ENCODE results near the gene RASGEF1C.

The RASGEF1C gene

DNA sequence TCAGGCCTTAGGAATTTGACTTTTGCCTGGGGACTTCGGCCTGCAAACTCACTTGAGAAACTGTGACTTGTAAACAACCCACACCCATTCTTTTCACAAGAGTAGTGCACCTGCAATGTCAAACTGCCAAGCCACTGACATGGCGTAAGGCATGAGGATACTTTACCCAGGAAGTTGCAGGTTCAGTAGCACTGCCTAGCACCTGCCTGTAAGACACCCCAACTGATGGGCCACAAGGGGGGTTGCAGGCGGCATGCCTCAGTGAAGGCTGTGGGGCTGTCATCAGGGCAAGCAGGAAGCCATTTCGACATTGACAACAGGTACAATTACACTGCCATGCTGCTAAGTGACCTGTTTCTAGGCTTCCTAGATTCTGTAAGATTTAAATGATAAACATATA, 41.3 kb upstream of the RASGEF1C start:
- Histone ChIP-seq H3K27me3 (ENCODE audit: insufficient read depth, poor library complexity, severe bottlenecking) (no peaks in the 10 kb centered on the region), H3K27ac (replicated peaks) (peak overlapping the region; percentile 40), H3K4me3 (replicated peaks; ENCODE audit: insufficient read depth, low read length) (no peak overlapping the region)
- DNase-seq (ENCODE audit: low read depth in 1 of 2, low spot score in 1 of 2): peak in 1 of 2 experiments; percentile 44
- TF ChIP-seq GABPA (IDR thresholded peaks at IDR 0.05; ENCODE audit: low read depth) (no peak), SPI1 (IDR thresholded peaks at IDR 0.05; ENCODE audit: borderline replicate concordance, low read depth) (no peak), POLR2AphosphoS5 (IDR thresholded peaks at IDR 0.05; ENCODE audit: low read depth) (no peak)
- TF ChIP-seq, protein P1, sequence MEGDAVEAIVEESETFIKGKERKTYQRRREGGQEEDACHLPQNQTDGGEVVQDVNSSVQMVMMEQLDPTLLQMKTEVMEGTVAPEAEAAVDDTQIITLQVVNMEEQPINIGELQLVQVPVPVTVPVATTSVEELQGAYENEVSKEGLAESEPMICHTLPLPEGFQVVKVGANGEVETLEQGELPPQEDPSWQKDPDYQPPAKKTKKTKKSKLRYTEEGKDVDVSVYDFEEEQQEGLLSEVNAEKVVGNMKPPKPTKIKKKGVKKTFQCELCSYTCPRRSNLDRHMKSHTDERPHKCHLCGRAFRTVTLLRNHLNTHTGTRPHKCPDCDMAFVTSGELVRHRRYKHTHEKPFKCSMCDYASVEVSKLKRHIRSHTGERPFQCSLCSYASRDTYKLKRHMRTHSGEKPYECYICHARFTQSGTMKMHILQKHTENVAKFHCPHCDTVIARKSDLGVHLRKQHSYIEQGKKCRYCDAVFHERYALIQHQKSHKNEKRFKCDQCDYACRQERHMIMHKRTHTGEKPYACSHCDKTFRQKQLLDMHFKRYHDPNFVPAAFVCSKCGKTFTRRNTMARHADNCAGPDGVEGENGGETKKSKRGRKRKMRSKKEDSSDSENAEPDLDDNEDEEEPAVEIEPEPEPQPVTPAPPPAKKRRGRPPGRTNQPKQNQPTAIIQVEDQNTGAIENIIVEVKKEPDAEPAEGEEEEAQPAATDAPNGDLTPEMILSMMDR (IDR thresholded peaks at IDR 0.05; ENCODE audit: insufficient read depth, low read length): no peak
- TF ChIP-seq, protein P2, sequence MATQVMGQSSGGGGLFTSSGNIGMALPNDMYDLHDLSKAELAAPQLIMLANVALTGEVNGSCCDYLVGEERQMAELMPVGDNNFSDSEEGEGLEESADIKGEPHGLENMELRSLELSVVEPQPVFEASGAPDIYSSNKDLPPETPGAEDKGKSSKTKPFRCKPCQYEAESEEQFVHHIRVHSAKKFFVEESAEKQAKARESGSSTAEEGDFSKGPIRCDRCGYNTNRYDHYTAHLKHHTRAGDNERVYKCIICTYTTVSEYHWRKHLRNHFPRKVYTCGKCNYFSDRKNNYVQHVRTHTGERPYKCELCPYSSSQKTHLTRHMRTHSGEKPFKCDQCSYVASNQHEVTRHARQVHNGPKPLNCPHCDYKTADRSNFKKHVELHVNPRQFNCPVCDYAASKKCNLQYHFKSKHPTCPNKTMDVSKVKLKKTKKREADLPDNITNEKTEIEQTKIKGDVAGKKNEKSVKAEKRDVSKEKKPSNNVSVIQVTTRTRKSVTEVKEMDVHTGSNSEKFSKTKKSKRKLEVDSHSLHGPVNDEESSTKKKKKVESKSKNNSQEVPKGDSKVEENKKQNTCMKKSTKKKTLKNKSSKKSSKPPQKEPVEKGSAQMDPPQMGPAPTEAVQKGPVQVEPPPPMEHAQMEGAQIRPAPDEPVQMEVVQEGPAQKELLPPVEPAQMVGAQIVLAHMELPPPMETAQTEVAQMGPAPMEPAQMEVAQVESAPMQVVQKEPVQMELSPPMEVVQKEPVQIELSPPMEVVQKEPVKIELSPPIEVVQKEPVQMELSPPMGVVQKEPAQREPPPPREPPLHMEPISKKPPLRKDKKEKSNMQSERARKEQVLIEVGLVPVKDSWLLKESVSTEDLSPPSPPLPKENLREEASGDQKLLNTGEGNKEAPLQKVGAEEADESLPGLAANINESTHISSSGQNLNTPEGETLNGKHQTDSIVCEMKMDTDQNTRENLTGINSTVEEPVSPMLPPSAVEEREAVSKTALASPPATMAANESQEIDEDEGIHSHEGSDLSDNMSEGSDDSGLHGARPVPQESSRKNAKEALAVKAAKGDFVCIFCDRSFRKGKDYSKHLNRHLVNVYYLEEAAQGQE (IDR thresholded peaks at IDR 0.05; ENCODE audit: insufficient replicate concordance, low read depth): no peak

DNA sequence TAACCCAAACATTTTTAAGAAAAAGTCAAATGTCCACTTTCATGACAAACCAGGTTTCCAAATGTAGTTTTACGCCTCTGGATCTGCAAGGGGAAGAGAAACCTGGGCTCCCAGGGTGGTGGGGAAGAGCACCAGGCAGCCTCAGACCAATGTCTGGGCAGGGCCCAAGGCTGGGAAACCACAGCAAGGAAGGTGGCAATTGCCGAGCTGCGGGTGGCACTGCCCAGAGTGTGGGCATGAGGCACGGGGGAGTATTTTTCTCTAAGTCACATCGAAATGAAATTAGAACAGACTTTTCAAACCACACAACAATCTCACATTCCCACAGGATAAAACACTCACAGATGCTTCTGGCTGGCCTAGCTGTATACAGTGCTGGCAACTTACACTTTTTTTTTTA, 32.6 kb upstream of the RASGEF1C start:
- no peak overlapping the region for H3K27ac ChIP-seq (replicated peaks)
- H3K27me3 ChIP-seq (ENCODE audit: insufficient read depth, poor library complexity, severe bottlenecking): no peaks in the 10 kb centered on the region
- TF ChIP-seq, protein P2 (IDR thresholded peaks at IDR 0.05; ENCODE audit: insufficient replicate concordance, low read depth): no peak
- TF ChIP-seq POLR2AphosphoS5 (IDR thresholded peaks at IDR 0.05; ENCODE audit: low read depth) (no peak), SPI1 (IDR thresholded peaks at IDR 0.05; ENCODE audit: borderline replicate concordance, low read depth) (no peak), GABPA (IDR thresholded peaks at IDR 0.05; ENCODE audit: low read depth) (no peak)
- TF ChIP-seq, protein P1 (IDR thresholded peaks at IDR 0.05; ENCODE audit: insufficient read depth, low read length): no peak
- H3K4me3 ChIP-seq (replicated peaks; ENCODE audit: insufficient read depth, low read length): no peak overlapping the region
- no peak for DNase-seq (ENCODE audit: low read depth in 1 of 2, low spot score in 1 of 2)

DNA sequence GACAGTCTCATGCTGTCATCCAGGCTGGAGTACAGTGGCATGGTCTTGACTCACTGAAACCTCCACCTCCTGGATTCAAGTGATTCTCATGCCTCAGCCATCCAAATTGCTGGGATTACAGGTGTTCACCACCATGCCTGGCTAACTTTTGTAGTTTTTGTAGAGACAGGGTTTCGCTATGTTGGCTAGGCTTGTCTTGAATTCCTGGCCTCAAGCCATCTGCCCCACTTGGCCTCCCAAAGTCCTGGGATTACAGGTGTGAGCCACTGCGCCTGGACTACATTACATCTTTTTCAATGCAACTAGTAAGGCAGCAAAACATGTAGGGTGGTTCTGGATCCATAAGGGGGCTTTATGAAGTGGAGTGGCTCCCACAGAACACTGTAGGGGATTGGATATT, 29.6 kb upstream of the RASGEF1C start:
- H3K27ac ChIP-seq (replicated peaks): no peak overlapping the region
- no peak overlapping the region for H3K4me3 ChIP-seq (replicated peaks; ENCODE audit: insufficient read depth, low read length)
- DNase-seq (ENCODE audit: low read depth in 1 of 2, low spot score in 1 of 2): no peak
- H3K27me3 ChIP-seq (ENCODE audit: insufficient read depth, poor library complexity, severe bottlenecking): no peaks in the 10 kb centered on the region
- TF ChIP-seq, protein P1 (IDR thresholded peaks at IDR 0.05; ENCODE audit: insufficient read depth, low read length): no peak
- no peak for TF ChIP-seq GABPA (IDR thresholded peaks at IDR 0.05; ENCODE audit: low read depth)

DNA sequence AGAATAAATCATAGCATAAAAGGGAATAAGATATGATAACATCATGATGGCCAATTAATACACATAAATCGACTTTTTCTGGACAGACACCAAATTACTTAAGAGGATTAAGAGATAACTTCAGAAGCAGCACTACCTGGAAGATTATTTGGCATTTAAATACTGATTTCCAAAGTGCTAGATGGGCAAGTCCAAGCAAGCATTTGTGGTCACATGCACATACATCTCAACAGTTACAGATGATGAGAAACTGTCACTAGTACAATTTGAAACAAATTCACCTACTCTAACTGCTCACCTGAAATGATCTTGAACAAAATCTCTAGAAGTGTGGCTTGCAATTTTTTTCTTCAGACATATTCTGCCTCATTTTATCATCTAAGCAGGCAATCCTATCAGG, 26.8 kb upstream of the RASGEF1C start:
- TF ChIP-seq GABPA (IDR thresholded peaks at IDR 0.05; ENCODE audit: low read depth) (no peak), POLR2AphosphoS5 (IDR thresholded peaks at IDR 0.05; ENCODE audit: low read depth) (no peak), SPI1 (IDR thresholded peaks at IDR 0.05; ENCODE audit: borderline replicate concordance, low read depth) (no peak)
- TF ChIP-seq, protein P1 (IDR thresholded peaks at IDR 0.05; ENCODE audit: insufficient read depth, low read length): no peak
- TF ChIP-seq, protein P2 (IDR thresholded peaks at IDR 0.05; ENCODE audit: insufficient replicate concordance, low read depth): no peak
- Histone ChIP-seq H3K27me3 (ENCODE audit: insufficient read depth, poor library complexity, severe bottlenecking) (no peaks in the 10 kb centered on the region), H3K4me3 (replicated peaks; ENCODE audit: insufficient read depth, low read length) (no peak overlapping the region), H3K27ac (replicated peaks) (no peak overlapping the region)
- no peak for DNase-seq (ENCODE audit: low read depth in 1 of 2, low spot score in 1 of 2)

Data from HL-60 (cell line).